Aorta (tissue), 5 donors: ENCODE results near the gene FAIM2. TPM values are rescaled to one million over a fixed set of nuclear protein-coding genes. Genes with fewer than 3 reads are reported as not detected.

Experiments
- ATAC-seq: fragments of 200-7000 bp; cut with Tn5 transposase; one replicate; pipeline ENCODE4 v1.9.1; 2022; ENCODE audit warnings: moderate library complexity; ENCODE audit not compliant: low FRiP score
- DNase-seq, 2 donors: peaks; one replicate each; pipeline ENCODE4 v3.0.0-alpha.2; 2020
- H3K27ac ChIP-seq, 2 donors: one replicate each; pipeline ENCODE4 v1.5.1; 2013; ENCODE audit warnings: low read length in 2 of 2, mild to moderate bottlenecking in 2 of 2, moderate library complexity in 2 of 2, control low read depth in 1 of 2, inconsistent platforms in 1 of 2, low read depth in 1 of 2
- H3K27me3 ChIP-seq, 2 donors: one replicate each; pipeline ENCODE4 v1.6.1; 2013; ENCODE audit warnings: control low read depth in 1 of 2, low read length in 1 of 2, mild to moderate bottlenecking in 1 of 2, moderate library complexity in 1 of 2; ENCODE audit not compliant: insufficient read depth in 2 of 2, control insufficient read depth in 1 of 2
- H3K36me3 ChIP-seq, 2 donors: one replicate each; pipeline ENCODE4 v1.6.1; 2013; ENCODE audit warnings: control low read depth in 1 of 2, low read length in 1 of 2, mild to moderate bottlenecking in 1 of 2; ENCODE audit not compliant: insufficient read depth in 2 of 2, control insufficient read depth in 1 of 2
- H3K4me1 ChIP-seq, 2 donors: one replicate each; pipeline ENCODE4 v1.6.1; 2013; ENCODE audit warnings: low read length in 2 of 2, control low read depth in 1 of 2, mild to moderate bottlenecking in 1 of 2, moderate library complexity in 1 of 2; ENCODE audit not compliant: insufficient read depth in 2 of 2, control insufficient read depth in 1 of 2
- H3K4me3 ChIP-seq, 2 donors: one replicate each; pipeline ENCODE4 v1.5.1; 2013; ENCODE audit warnings: low read length in 2 of 2, control low read depth in 1 of 2, mild to moderate bottlenecking in 1 of 2
- H3K9me3 ChIP-seq: one replicate; pipeline ENCODE4 v1.6.1; 2013; ENCODE audit warnings: mild to moderate bottlenecking, low read length; ENCODE audit not compliant: control insufficient read depth
- WGBS, 2 donors: extraction: QIAGEN DNeasy Blood & Tissue Kit; methylation state at CpG; one replicate each; pipeline ENCODE4 v1.1.7; 2013; 5-methylcytosine and 5-hydroxymethylcytosine counted together
- intact Hi-C, 2 donors: fragments of 100-400 bp; cut with DNase I; formaldehyde crosslinking; loops; one replicate each; pipeline versions ENCODE4 v1.14.2 to v1.15.0; 2022
- polyA plus RNA-seq, 2 donors: library from polyadenylated mRNA; stranded (reverse); fragments of 200-250 nt; gene quantifications; one replicate each; pipeline ENCODE4 v1.2.3, GENCODE V29; 2013
- total RNA-seq, 2 donors: library from RNA; stranded (reverse); fragmentation: NEBNext Ultra II Directional; extraction: Animal tissue kit (Norgen Biotek cat#: 25700); gene quantifications; one replicate each; pipeline ENCODE4 v1.2.1, GENCODE V29; 2021
- donor health status: healthy with polysubstance abuse.
- donor health status: Bipolar disorder and iron deficiency.
- donor health status: DM: no; HTN: no; CAD: no.
- donor health status: DM: no; HTN: no; CAD: no.
- donor health status: DM: yes; HTN: yes; CAD: no.

Gene FAIM2
- total and polyA plus RNA-seq, 4 donors, result 0.05 to 16.4 (median 0.58) TPM; not detected in 1

DNA sequence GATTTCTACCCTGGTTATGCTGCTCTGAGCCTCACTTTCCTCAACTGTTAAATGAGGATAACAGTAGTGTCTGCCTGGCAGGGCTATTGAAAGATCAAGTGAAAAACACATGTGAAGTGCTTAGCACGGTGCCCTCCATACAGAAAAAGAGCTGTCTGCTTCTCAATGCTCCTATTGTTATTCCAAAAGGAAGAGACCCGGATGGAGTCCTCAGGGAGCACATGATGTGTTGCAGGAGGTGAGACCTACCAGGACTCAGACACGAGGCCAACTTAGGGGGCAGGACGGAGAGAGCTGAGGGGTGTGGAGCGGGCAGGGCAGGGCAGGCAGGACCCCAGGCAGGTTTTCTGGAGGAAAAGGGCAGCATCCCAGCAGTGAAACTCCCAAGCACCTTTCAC, 8.9 kb downstream of the FAIM2 start:
- Histone ChIP-seq H3K4me3 (no peak overlapping the region), H3K36me3 (no peaks in the 10 kb centered on the region), H3K27ac (no peak overlapping the region), H3K9me3 (no peaks in the 10 kb centered on the region), H3K4me1 (no peaks in the 10 kb centered on the region), H3K27me3 (no peaks in the 10 kb centered on the region)
- WGBS, 2 donors, result 85% methylated on average over 5 of the region's 5 CpGs
- no peak for ATAC-seq
- peak in 1 of 2 donors; percentile 27 for DNase-seq
- intact Hi-C loops, result no loop called here

DNA sequence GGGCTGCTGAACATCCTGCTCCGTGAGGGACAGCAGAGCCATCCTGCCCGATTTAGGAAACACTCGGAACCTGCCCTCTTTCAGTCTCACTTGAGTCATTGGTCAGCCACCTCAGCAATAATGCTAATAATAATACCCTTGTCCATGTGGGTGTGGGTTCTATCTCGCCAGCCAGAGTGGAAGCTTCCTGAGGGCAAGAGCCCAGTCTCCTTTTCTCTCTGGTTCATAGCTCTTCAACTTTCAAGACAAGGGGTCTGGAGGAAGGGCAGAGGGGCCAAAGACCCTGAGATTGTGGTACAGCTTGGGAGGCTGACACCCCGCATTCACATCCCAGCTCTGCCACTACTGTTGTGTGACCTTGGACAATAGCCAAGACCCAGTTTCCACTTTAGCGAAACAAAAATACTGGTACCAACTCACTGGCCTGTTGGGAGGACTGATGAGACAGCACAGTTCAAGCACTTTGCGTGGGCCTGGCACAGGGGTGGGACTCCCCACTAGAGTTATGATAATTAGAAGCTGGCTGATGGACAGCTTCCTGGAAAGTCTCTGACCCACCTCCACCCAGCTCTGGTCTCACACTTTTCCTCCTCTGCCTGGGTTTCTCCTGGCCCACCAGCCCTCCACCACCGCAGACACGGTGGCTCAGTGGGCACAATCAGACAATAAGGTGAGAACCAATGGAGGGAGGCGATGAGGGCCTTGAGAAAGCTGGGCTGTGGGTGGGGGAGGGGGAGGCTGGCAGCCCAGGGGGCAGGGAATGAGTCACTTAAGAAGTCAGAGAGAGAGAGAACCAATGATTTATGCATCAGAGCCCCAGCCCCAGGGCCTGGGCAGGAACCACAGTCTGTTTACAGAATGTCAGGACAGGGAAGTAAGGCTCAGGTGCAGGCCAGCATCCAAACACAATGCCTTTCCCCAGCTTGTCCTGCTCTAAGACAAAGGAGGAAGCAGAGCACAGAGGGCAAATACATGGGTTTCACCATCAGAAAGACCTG, 9.6 kb downstream of the FAIM2 start:
- no peak for ATAC-seq
- Histone ChIP-seq H3K36me3 (no peaks in the 10 kb centered on the region), H3K9me3 (no peaks in the 10 kb centered on the region), H3K4me3 (no peak overlapping the region), H3K27ac (no peak overlapping the region), H3K27me3 (no peaks in the 10 kb centered on the region), H3K4me1 (no peaks in the 10 kb centered on the region)
- intact Hi-C loops, result no loop called here
- DNase-seq, result peak in 1 of 2 donors; percentile 36
- 93% methylated on average over 10 of the region's 10 CpGs for WGBS, 2 donors

DNA sequence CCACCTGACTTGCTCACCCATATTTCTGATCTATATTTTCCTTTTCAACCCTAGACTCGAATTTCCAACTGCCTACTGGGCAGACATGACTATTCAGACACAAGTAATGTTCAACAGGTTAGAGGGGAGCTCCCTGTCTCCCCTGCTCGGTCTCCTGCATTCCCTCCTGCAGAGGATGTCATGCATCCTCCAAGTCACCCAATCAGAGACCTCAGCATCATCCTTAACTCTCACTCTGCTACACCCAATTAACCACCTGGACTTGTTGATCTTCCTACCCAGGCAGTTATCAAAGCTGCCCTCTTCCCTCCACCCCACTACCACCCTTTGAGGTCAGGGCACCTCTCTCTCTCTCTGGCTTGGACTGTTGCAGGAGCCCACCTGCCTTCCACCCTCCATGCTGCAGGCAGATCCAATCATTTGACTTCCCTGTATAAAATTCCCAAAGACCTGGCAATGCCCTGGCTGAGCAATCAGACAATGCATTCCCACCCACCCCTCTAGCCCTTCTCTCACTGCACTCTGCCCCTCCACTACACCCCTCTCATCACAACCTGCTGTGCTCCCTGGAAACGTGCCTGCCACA, 10.9 kb downstream of the FAIM2 start:
- intact Hi-C loops, result no loop called here
- 51 to 67% methylated on average over 3 of the region's 3 CpGs for WGBS, 2 donors
- no peak overlapping the region for H3K4me3 ChIP-seq
- no peak overlapping the region for H3K27ac ChIP-seq
- no peaks in the 10 kb centered on the region for H3K9me3 ChIP-seq
- H3K36me3 ChIP-seq, result no peaks in the 10 kb centered on the region
- DNase-seq (no peak), ATAC-seq (no peak)
- H3K27me3 ChIP-seq, result no peaks in the 10 kb centered on the region
- H3K4me1 ChIP-seq, result no peaks in the 10 kb centered on the region

DNA sequence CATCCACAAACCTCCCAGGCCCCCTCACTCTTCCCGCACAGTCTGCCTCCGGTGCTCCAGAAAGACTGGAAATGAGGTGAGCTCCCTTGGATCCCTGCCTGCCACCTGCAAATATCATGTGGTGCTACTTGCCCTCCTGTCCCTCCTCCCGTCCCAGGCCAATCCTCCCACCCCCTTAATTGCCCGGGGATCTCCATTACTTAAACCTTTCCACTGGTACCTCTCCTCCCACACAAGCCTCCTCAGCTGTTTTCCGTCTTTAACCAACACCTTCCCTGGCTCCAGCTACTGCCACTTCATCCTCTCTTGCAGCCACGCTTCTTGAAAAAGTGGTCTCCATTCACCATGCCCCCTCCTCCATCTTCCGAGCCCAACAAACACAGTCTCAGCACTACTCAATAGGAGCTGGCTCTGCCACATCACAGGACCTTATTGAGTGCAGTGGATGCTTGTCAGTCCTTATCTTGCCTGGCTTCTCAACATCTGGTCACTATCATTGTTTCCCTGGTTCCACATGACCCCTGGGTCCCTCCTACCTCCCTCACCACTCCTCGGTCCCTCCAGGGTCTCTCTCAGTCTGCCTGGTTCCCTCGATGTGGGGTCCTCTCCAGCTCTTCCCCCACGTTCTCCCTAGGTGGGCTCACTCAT, 11.5 kb downstream of the FAIM2 start:
- intact Hi-C loops, result no loop called here
- WGBS, 2 donors, result 66 to 70% methylated on average over 10 of the region's 10 CpGs

DNA sequence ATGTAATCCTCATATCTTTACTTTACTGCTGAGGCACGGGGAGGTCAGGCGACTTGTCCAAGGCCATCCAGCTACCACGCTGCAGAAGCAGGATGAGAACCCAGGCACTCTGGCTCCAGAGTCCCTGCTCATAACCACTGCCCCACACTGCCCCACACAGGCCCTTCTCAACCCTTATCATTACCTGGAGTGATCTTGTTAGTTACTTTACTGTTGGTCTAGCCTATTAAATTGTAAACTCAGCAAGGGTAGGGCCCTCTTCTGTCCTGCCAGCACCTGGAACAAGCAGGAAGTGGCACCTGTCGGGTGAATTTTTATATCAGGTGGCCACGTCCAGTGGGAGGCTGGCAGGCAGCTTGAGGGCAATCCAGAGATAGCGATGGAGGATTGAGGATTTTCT, 12.2 kb downstream of the FAIM2 start:
- ATAC-seq, result no peak
- Histone ChIP-seq H3K27me3 (no peaks in the 10 kb centered on the region), H3K4me3 (no peak overlapping the region), H3K36me3 (no peaks in the 10 kb centered on the region), H3K4me1 (no peaks in the 10 kb centered on the region), H3K27ac (no peak overlapping the region), H3K9me3 (no peaks in the 10 kb centered on the region)
- intact Hi-C loops, result no loop called here
- DNase-seq, result peak in 1 of 2 donors; percentile 15
- WGBS, 2 donors, result 74 to 81% methylated on average over 6 of the region's 6 CpGs

More for the DNA sequence above, 11.5 kb downstream of the FAIM2 start:
- no peaks in the 10 kb centered on the region for H3K9me3 ChIP-seq
- H3K4me1 ChIP-seq, result no peaks in the 10 kb centered on the region
- ATAC-seq (no peak), DNase-seq (peak in 1 of 2 donors; percentile 12)
- H3K27ac ChIP-seq, result no peak overlapping the region
- H3K4me3 ChIP-seq, result no peak overlapping the region
- no peaks in the 10 kb centered on the region for H3K27me3 ChIP-seq
- H3K36me3 ChIP-seq, result no peaks in the 10 kb centered on the region

DNA sequence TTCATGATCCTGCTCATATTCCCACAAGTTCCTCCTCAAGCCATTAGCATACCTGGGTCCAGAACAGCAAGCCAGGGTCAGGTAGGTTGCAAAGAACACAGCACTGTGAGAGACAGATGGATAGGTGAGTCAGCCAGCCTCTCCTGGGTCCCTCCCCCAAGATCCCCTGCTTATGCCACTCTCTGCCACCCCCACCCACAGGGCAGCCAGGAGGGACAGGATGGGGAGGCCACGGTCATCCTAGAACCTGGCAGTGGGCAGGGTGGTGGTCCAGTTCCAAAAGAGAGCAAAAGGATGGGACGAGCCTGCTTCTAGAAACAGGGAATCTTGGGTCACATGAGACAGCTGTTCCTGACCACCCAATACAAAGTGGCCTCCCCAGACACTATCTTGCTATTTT, 12.7 kb downstream of the FAIM2 start:
- peak in 1 of 2 donors; percentile 32 for DNase-seq
- Histone ChIP-seq H3K27me3 (no peaks in the 10 kb centered on the region), H3K9me3 (no peaks in the 10 kb centered on the region), H3K36me3 (no peaks in the 10 kb centered on the region), H3K4me3 (no peak overlapping the region), H3K4me1 (no peaks in the 10 kb centered on the region), H3K27ac (no peak overlapping the region)
- intact Hi-C loops, result no loop called here
- WGBS, 2 donors, result 71 to 76% methylated on average over 2 of the region's 2 CpGs
- no peak for ATAC-seq

DNA sequence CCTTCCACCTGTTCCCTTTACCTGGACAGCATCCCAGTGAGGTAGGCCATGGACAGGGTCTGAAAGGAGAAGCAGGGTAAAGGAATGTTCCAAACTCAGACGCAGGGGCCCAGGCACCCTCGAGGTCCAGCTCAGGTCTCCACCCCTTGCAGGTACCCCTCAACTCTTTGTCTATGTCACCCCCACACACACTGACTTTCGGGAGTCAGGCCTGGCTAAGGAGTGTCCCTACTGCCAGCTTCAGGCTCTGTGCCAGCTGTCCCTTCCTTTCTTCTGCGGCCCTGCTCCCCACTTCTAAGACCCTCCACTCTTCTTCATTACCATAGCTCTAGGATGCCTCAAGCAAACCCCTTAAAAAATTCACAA, 13.6 kb downstream of the FAIM2 start:
- Histone ChIP-seq H3K36me3 (no peaks in the 10 kb centered on the region), H3K4me1 (no peaks in the 10 kb centered on the region), H3K27ac (no peak overlapping the region), H3K4me3 (no peak overlapping the region), H3K9me3 (no peaks in the 10 kb centered on the region), H3K27me3 (no peaks in the 10 kb centered on the region)
- intact Hi-C loops, result no loop called here
- DNase-seq, result peak in 1 of 2 donors; percentile 35
- no peak for ATAC-seq
- 83% methylated on average over 4 of the region's 4 CpGs for WGBS, 2 donors

DNA sequence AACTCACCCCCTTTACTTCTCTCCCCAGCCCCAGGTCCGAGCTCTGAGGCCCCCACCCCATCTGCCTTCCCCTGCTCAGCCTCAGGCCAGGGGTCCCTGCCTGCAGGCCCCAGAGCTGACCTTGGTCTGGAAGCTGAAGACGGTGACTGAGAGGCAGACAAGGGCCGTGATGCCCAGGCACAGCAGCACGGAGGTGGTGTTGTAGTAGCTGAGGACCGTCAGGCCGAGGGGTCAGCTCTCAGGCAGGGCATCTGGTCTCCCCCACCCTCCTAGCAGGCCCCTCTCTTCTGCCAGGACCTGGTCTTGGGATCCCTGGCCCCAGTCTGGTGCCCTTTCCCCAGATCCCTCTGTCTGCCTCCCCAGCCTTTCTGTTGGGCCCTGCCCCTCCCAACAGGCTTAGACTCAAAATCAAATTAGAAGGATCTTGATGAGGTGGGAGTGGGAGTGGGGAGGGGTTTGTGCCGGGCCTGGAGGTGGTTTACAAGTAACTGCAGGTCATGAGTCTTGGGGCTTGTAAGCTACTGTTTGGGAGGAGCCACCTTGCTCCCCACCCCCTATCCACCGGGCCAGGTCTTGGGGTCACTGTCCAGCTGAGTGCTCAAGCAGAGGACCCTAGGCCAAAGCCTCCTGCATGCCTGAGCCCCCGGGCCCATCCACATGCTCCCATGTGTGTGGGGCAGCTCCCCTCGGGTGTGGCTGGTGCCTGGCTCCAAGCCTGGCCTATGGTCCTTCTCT, 14.2 kb downstream of the FAIM2 start:
- Histone ChIP-seq H3K4me1 (no peaks in the 10 kb centered on the region), H3K36me3 (no peaks in the 10 kb centered on the region), H3K27ac (no peak overlapping the region), H3K9me3 (no peaks in the 10 kb centered on the region), H3K27me3 (no peaks in the 10 kb centered on the region), H3K4me3 (no peak overlapping the region)
- DNase-seq (peak in 1 of 2 donors; percentile 33), ATAC-seq (no peak)
- 88 to 91% methylated on average over 10 of the region's 10 CpGs for WGBS, 2 donors
- intact Hi-C loops, result no loop called here
